ENCODE data around the gene TNPO2. TPM values are rescaled to one million over a fixed set of nuclear protein-coding genes. Genes with fewer than 3 reads are reported as not detected.

TNPO2 gene
- total RNA-seq, 2 experiments from 2014 or later, result 145 to 148 TPM

Other genes with a start within 250 kb of the TNPO2 start
- gene ZNF709, start 239.1 kb downstream of the TNPO2 start, total RNA-seq, result 1 to 10 TPM; 1.7 to 2.2 TPM
- 1 to 10 TPM; 6.3 to 6.9 TPM for gene ZNF564, start 172.4 kb downstream of the TNPO2 start, total RNA-seq
- gene ZNF490, start 113.1 kb downstream of the TNPO2 start, total RNA-seq, result 1 to 10 TPM; 7.1 to 8.1 TPM
- 10 to 100 TPM; 21.0 to 27.3 TPM for gene ZNF791, start 113.0 kb downstream of the TNPO2 start, total RNA-seq
- 10 to 100 TPM; 96.6 to 98.2 TPM for gene MAN2B1, start 57.2 kb downstream of the TNPO2 start, total RNA-seq
- gene WDR83, start 57.1 kb downstream of the TNPO2 start, total RNA-seq, result 10 to 100 TPM; 22.4 to 23.7 TPM
- 100 to 1,000 TPM; 100 to 106 TPM for gene DHPS, start 42.1 kb downstream of the TNPO2 start, total RNA-seq
- gene GNG14, start 35.9 kb downstream of the TNPO2 start, total RNA-seq, result not detected
- 10 to 100 TPM; 10.2 to 10.5 TPM for gene FBXW9, start 27.3 kb downstream of the TNPO2 start, total RNA-seq
- 100 to 1,000 TPM; 225 to 233 TPM for gene TRIR, start 10.8 kb upstream of the TNPO2 start, total RNA-seq
- 10 to 100 TPM; 90.8 to 91.0 TPM for gene GET3, start 13.6 kb upstream of the TNPO2 start, total RNA-seq
- gene BEST2, start 27.9 kb upstream of the TNPO2 start, total RNA-seq, result not detected
- gene HOOK2, start 51.6 kb upstream of the TNPO2 start, total RNA-seq, result 10 to 100 TPM; 12.9 to 13.1 TPM
- 100 to 1,000 TPM; 262 TPM for gene JUNB, start 67.6 kb upstream of the TNPO2 start, total RNA-seq
- 100 to 1,000 TPM; 204 to 208 TPM for gene PRDX2, start 77.9 kb upstream of the TNPO2 start, total RNA-seq
- gene THSD8, start 78.1 kb upstream of the TNPO2 start, total RNA-seq, result 10 to 100 TPM; 29.1 to 29.9 TPM
- 10 to 100 TPM; 58.3 to 60.7 TPM for gene RNASEH2A, start 82.7 kb upstream of the TNPO2 start, total RNA-seq
- gene RTBDN, start 110.6 kb upstream of the TNPO2 start, total RNA-seq, result not detected
- under 1 TPM; 0.59 to 0.92 TPM for gene MAST1, start 114.6 kb upstream of the TNPO2 start, total RNA-seq
- 10 to 100 TPM; 20.5 to 23.1 TPM for gene DNASE2, start 157.5 kb upstream of the TNPO2 start, total RNA-seq
- gene KLF1, start 163.3 kb upstream of the TNPO2 start, total RNA-seq, result under 1 TPM; 0.69 to 0.84 TPM
- 10 to 100 TPM; 55.2 to 57.2 TPM for gene GCDH, start 167.2 kb upstream of the TNPO2 start, total RNA-seq
- 1 to 10 TPM; 1.1 to 1.5 TPM for gene SYCE2, start 195.4 kb upstream of the TNPO2 start, total RNA-seq
- gene FARSA, start 209.8 kb upstream of the TNPO2 start, total RNA-seq, result 100 to 1,000 TPM; 183 to 188 TPM
- 100 to 1,000 TPM; 805 to 809 TPM for gene CALR, start 214.7 kb upstream of the TNPO2 start, total RNA-seq
- 100 to 1,000 TPM; 216 to 220 TPM for gene RAD23A, start 221.9 kb upstream of the TNPO2 start, total RNA-seq
- 10 to 100 TPM; 38.9 to 40.8 TPM for gene GADD45GIP1, start 233.3 kb upstream of the TNPO2 start, total RNA-seq
- gene DAND5, start 245.6 kb upstream of the TNPO2 start, total RNA-seq, result not detected

Measured in activated CD8-positive, alpha-beta memory T cell treated with anti-CD3 and anti-CD28 coated beads for 36 hours (primary cell).